HFFc6 (cell line): Measurements from ENCODE around the gene NAALADL2. TPM values are rescaled to one million over a fixed set of nuclear protein-coding genes. Genes with fewer than 3 reads are reported as not detected.

Experiments used
- DNase-seq: peaks from one replicate; pipeline ENCODE4 v3.0.0-alpha.2; 2018
- H3K27ac Mint-ChIP-seq: 2 replicates; pipeline ENCODE4 v1.8.0; 2020; ENCODE audit warnings: mild to moderate bottlenecking, mixed read lengths
- H3K27me3 Mint-ChIP-seq: 2 replicates; pipeline ENCODE4 v1.8.0; 2021; ENCODE audit warnings: mild to moderate bottlenecking, moderate library complexity, mixed read lengths; ENCODE audit not compliant: insufficient read depth
- H3K36me3 Mint-ChIP-seq: 2 replicates; pipeline ENCODE4 v1.8.0; 2021; ENCODE audit warnings: low read depth, mixed read lengths
- H3K4me1 Mint-ChIP-seq: 2 replicates; pipeline ENCODE4 v1.8.0; 2020; ENCODE audit warnings: low read depth, mixed read lengths
- H3K4me3 Mint-ChIP-seq: 2 replicates; pipeline ENCODE4 v1.8.0; 2020; ENCODE audit warnings: mild to moderate bottlenecking, moderate library complexity, mixed read lengths
- H3K9me3 Mint-ChIP-seq: 2 replicates; pipeline ENCODE4 v1.8.0; 2020; ENCODE audit warnings: mild to moderate bottlenecking, mixed read lengths
- CTCF ChIP-seq: fragments of 200-600 bp; sonication (generic); IDR thresholded peaks from 2 replicates; pipeline ENCODE4 v1.5.0; 2021; ENCODE audit warnings: antibody characterized with exemption, mild to moderate bottlenecking
- total RNA-seq, 6 experiments: library from RNA; stranded (reverse); fragmentation: NEBNext Ultra II Directional; extraction: Animal tissue kit (Norgen Biotek cat#: 25700); gene quantifications; 2 replicates in 1 of 6; 3 replicates in 5 of 6; pipeline ENCODE4 v1.2.3, GENCODE V29; 2021

The NAALADL2 gene
- total RNA-seq, 6 experiments from 2014 or later: 12.0 to 15.2 (median 12.3) TPM

DNA sequence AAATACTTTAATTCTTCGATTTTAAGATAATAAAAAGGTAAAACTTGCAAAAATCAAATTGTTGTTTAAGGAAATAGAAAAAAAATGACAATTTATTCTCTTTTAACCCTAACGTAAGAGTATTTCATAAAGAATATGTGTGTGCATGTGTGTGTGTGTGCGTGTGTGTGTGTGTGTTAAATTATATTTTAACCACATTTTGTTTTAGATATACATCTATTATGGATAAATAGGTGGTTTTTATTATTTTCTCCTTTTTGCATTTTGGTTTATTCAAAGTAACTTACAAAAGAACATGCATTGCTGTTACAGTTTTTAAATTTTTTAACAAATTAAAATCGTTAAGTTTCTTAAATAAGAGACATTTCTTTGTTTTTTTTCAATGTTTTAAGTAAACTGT is 414.4 kb downstream of the NAALADL2 start:
- no peak for DNase-seq
- no peak overlapping the region for H3K27ac Mint-ChIP-seq
- H3K36me3 Mint-ChIP-seq: no peaks in the 10 kb centered on the region
- no peaks in the 10 kb centered on the region for H3K27me3 Mint-ChIP-seq
- TF ChIP-seq CTCF: no peak
- H3K4me3 Mint-ChIP-seq: no peak overlapping the region
- no peaks in the 10 kb centered on the region for H3K9me3 Mint-ChIP-seq
- peaks cover 24% of the 10 kb centered on the region for H3K4me1 Mint-ChIP-seq

GRCh38 chr3:175274056-175274455 is 414.9 kb downstream of the NAALADL2 start:
- Mint-ChIP-seq H3K27me3 (no peaks in the 10 kb centered on the region), H3K27ac (no peak overlapping the region), H3K36me3 (no peaks in the 10 kb centered on the region), H3K9me3 (no peaks in the 10 kb centered on the region), H3K4me1 (peaks cover 26% of the 10 kb centered on the region), H3K4me3 (no peak overlapping the region)
- DNase-seq: no peak
- TF ChIP-seq CTCF: no peak

DNA sequence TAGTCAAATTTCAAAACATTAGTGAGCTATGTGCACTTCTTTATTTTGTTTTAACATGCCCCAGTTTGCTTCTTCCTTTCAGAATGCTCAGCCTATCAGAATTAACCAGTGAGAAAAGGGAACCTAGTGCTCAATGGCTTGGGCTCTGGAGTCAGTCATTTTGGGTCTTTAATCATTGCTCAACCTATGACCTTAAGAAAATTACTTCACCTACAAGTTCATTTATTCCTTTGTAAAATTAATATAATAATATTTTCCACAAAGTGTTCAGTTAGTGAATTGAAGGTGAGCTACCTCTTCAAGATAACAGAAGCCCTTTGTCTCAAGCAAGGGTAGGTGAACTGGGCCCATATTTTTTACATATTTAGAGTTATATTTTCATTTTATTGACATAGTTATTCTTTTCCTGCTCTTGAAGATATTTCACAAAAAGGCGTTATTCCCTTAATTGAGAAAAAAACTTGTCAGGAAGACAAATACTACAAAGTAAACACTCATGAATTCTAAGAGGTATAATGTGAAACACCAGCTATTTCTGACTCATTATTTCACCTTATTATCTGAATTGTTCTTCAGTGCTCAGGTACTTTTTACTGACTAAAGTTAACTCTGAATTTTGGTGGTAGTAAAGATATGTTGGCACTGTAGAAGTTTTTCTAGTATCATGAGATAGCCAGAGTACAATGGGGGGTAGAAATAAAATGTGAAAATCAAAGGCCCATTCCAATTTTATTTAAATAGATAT is 415.5 kb downstream of the NAALADL2 start:
- H3K36me3 Mint-ChIP-seq: no peaks in the 10 kb centered on the region

GRCh38 chr3:175278680-175279079 is 419.5 kb downstream of the NAALADL2 start:
- no peak for DNase-seq
- Mint-ChIP-seq H3K27me3 (no peaks in the 10 kb centered on the region), H3K9me3 (no peaks in the 10 kb centered on the region), H3K36me3 (no peaks in the 10 kb centered on the region), H3K27ac (no peak overlapping the region), H3K4me3 (no peak overlapping the region), H3K4me1 (peaks cover 8% of the 10 kb centered on the region)
- no peak for TF ChIP-seq CTCF

More for the DNA sequence above, 415.5 kb downstream of the NAALADL2 start:
- no peaks in the 10 kb centered on the region for H3K9me3 Mint-ChIP-seq
- H3K4me1 Mint-ChIP-seq: peaks cover 23% of the 10 kb centered on the region
- no peak for DNase-seq
- no peak overlapping the region for H3K4me3 Mint-ChIP-seq
- H3K27ac Mint-ChIP-seq: no peak overlapping the region
- TF ChIP-seq CTCF: no peak
- no peaks in the 10 kb centered on the region for H3K27me3 Mint-ChIP-seq

GRCh38 chr3:175279457-175279856 is 420.3 kb downstream of the NAALADL2 start:
- no peak overlapping the region for H3K27ac Mint-ChIP-seq
- peaks cover 8% of the 10 kb centered on the region for H3K4me1 Mint-ChIP-seq
- H3K4me3 Mint-ChIP-seq: no peak overlapping the region
- H3K27me3 Mint-ChIP-seq: no peaks in the 10 kb centered on the region
- no peak for DNase-seq
- no peak for TF ChIP-seq CTCF
- H3K9me3 Mint-ChIP-seq: no peaks in the 10 kb centered on the region
- no peaks in the 10 kb centered on the region for H3K36me3 Mint-ChIP-seq
